Stomach (tissue), 4 donors: ENCODE measurements around the gene MRPL49.

ENCODE experiments used
- POLR2A ChIP-seq, 4 donors: fragments of 450-650 bp; IDR thresholded peaks; one replicate each; pipeline ENCODE4 v1.6.1; 2016; ENCODE audit warnings: antibody characterized with exemption in 4 of 4, control low read depth in 2 of 4, mild to moderate bottlenecking in 1 of 4, moderate library complexity in 1 of 4
- POLR2AphosphoS5 ChIP-seq, 3 donors: sonication (generic); formaldehyde crosslinking; IDR thresholded peaks; one replicate each; pipeline ENCODE4 v1.6.1; 2016; ENCODE audit warnings: antibody characterized with exemption in 3 of 3
- TF ChIP-seq, protein P1 (sequence below), 7 experiments: fragments of 450-650 bp in 4 of 7; fragments of 200-600 bp in 3 of 7; sonication (generic) in 3 of 7; IDR thresholded peaks; one replicate each; pipeline ENCODE4 v1.5.1; 2016 to 2019; ENCODE audit warnings: antibody characterized with exemption in 7 of 7, control low read depth in 2 of 7, mild to moderate bottlenecking in 1 of 7

DNA sequence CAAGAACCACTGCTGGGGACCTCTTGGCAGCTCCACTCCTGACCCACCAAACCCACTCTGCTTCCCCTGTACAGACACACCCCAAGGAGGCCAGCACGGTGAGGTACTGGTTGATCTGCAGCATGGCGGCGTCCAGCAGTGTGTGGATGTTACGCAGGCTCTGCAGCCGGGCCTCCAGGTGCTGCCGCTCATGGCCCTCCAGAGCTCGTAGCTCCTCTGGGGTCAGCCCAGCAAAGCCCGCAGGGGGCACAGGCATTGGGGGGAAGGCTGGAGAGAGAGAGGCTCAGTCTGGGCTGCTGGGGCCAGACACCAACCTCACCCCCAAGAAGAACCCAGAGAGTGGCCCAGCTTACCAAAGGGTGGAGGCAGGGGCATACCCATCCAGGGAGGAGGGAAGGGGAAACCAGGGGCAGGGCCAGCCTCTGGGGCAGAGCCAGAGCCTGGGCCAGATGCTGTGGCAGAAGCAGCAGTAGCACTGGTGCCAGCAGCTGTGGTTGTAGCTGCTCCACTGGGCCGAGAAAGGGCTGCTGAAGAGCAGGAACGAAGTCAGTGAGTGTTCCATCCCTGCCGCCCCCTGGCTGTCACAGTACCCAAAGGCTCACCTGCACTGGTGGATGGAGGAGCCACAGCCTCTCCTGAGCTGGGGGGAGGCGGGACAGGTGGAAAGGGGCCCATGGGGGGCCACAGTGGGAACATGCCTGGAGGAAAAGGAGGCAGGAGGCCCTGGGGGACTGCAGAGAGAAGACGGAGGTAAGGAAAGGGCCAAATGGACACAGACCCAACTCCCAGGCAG lies 7.7 kb downstream of the MRPL49 start:
- TF ChIP-seq, protein P1, sequence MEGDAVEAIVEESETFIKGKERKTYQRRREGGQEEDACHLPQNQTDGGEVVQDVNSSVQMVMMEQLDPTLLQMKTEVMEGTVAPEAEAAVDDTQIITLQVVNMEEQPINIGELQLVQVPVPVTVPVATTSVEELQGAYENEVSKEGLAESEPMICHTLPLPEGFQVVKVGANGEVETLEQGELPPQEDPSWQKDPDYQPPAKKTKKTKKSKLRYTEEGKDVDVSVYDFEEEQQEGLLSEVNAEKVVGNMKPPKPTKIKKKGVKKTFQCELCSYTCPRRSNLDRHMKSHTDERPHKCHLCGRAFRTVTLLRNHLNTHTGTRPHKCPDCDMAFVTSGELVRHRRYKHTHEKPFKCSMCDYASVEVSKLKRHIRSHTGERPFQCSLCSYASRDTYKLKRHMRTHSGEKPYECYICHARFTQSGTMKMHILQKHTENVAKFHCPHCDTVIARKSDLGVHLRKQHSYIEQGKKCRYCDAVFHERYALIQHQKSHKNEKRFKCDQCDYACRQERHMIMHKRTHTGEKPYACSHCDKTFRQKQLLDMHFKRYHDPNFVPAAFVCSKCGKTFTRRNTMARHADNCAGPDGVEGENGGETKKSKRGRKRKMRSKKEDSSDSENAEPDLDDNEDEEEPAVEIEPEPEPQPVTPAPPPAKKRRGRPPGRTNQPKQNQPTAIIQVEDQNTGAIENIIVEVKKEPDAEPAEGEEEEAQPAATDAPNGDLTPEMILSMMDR (IDR thresholded peaks at IDR 0.05): no peak
- no peak for TF ChIP-seq POLR2A (IDR thresholded peaks at IDR 0.05)
- no peak for TF ChIP-seq POLR2AphosphoS5 (IDR thresholded peaks at IDR 0.05)
